Panc1 (cell line): ENCODE data around the gene SPAG6.

Source experiments
- POLR2AphosphoS5 ChIP-seq: IDR thresholded peaks from 2 replicates; pipeline ENCODE4 v1.6.1; 2012; ENCODE audit warnings: mild to moderate bottlenecking, low read depth, low read length, moderate library complexity
- TF ChIP-seq, protein P1 (sequence below): fragments of 450-650 bp; IDR thresholded peaks from 2 replicates; pipeline ENCODE4 v1.5.1; 2017; ENCODE audit warnings: mild to moderate bottlenecking
- TF ChIP-seq, protein P2 (sequence below), 2 experiments: IDR thresholded peaks; 2 replicates each; pipeline ENCODE4 v1.6.1; 2011 to 2012; ENCODE audit warnings: low read depth in 2 of 2, control low read depth in 1 of 2, low read length in 1 of 2, mild to moderate bottlenecking in 1 of 2, moderate library complexity in 1 of 2; ENCODE audit not compliant: insufficient read depth in 1 of 2

DNA sequence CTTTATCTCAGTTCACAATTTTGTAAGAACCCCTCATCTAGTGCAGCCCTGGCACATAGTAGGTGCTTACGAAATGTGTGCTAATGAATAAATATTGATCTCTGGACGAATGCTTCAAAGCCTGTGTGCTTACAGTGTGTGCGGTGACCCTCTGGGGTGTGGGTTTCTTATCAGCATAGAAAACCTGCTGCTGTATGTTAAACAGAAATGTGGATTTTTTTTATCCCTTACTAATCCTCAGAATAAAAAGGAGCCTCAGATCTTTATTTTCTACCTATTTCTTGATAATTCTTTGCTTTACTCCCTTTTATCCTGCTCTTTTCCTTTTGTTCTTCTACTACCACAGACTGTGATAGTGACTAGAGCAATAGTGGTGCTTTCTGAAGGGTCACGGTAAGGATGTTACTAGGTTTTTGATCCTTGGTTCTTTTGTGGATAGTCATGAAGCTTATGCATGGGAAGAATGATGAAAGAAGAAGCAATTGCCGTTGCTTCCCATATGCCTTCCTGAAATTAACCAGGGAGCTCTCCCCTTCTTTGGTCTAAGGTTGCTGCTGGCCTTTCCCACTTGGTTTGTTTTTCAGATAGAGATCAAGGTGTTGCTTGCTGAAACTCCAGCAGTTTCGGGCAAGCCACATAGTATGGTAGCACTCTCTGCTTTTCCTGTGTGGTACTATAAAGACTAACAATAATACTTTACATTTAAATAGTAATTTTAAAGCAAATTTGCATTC lies 44.7 kb downstream of the SPAG6 start:
- TF ChIP-seq, protein P1, sequence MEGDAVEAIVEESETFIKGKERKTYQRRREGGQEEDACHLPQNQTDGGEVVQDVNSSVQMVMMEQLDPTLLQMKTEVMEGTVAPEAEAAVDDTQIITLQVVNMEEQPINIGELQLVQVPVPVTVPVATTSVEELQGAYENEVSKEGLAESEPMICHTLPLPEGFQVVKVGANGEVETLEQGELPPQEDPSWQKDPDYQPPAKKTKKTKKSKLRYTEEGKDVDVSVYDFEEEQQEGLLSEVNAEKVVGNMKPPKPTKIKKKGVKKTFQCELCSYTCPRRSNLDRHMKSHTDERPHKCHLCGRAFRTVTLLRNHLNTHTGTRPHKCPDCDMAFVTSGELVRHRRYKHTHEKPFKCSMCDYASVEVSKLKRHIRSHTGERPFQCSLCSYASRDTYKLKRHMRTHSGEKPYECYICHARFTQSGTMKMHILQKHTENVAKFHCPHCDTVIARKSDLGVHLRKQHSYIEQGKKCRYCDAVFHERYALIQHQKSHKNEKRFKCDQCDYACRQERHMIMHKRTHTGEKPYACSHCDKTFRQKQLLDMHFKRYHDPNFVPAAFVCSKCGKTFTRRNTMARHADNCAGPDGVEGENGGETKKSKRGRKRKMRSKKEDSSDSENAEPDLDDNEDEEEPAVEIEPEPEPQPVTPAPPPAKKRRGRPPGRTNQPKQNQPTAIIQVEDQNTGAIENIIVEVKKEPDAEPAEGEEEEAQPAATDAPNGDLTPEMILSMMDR = no peak
- TF ChIP-seq, protein P2, sequence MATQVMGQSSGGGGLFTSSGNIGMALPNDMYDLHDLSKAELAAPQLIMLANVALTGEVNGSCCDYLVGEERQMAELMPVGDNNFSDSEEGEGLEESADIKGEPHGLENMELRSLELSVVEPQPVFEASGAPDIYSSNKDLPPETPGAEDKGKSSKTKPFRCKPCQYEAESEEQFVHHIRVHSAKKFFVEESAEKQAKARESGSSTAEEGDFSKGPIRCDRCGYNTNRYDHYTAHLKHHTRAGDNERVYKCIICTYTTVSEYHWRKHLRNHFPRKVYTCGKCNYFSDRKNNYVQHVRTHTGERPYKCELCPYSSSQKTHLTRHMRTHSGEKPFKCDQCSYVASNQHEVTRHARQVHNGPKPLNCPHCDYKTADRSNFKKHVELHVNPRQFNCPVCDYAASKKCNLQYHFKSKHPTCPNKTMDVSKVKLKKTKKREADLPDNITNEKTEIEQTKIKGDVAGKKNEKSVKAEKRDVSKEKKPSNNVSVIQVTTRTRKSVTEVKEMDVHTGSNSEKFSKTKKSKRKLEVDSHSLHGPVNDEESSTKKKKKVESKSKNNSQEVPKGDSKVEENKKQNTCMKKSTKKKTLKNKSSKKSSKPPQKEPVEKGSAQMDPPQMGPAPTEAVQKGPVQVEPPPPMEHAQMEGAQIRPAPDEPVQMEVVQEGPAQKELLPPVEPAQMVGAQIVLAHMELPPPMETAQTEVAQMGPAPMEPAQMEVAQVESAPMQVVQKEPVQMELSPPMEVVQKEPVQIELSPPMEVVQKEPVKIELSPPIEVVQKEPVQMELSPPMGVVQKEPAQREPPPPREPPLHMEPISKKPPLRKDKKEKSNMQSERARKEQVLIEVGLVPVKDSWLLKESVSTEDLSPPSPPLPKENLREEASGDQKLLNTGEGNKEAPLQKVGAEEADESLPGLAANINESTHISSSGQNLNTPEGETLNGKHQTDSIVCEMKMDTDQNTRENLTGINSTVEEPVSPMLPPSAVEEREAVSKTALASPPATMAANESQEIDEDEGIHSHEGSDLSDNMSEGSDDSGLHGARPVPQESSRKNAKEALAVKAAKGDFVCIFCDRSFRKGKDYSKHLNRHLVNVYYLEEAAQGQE (IDR thresholded peaks at IDR 0.05; ENCODE audit: insufficient read depth in 1 of 2, low read depth in 2 of 2, low read length in 1 of 2) = no peak
- TF ChIP-seq POLR2AphosphoS5 = no peak
